ENCODE data around the gene DPYSL5. TPM values are rescaled to one million over a fixed set of nuclear protein-coding genes. Genes with fewer than 3 reads are reported as not detected.

Gene DPYSL5
- total RNA-seq, 6 experiments from 2014 or later = not detected

- intact Hi-C loops (cut with DNase I) = no loop called here
These were observed 99.2 kb downstream of the DPYSL5 start for GRCh38 chr2:26946841-26947784.

GRCh38 chr2:26948800-26949199 lies 100.9 kb downstream of the DPYSL5 start:
- intact Hi-C loops (cut with DNase I) = no loop called here
- H3K27ac ChIP-seq = no peak overlapping the region
- TF ChIP-seq CTCF (IDR thresholded peaks at IDR 0.05) = no peak
- no peak for TF ChIP-seq POLR2A (IDR thresholded peaks at IDR 0.05)

More at GRCh38 chr2:26946841-26947784, 99.2 kb downstream of the DPYSL5 start:
- TF ChIP-seq POLR2A (IDR thresholded peaks at IDR 0.05) = no peak
- no peak for TF ChIP-seq CTCF (IDR thresholded peaks at IDR 0.05)
- ATAC-seq = peak in 3 of 4 donors; percentile 15 to 63 (median 36)
- Histone ChIP-seq H3K27ac (no peak overlapping the region), H3K4me3 (no peak overlapping the region), H3K4me1 (no peaks in the 10 kb centered on the region), H3K27me3 (peaks cover 0 to 4% of the 10 kb centered on the region in 2 donors), H3K36me3 (no peaks in the 10 kb centered on the region), H3K9me3 (no peaks in the 10 kb centered on the region)
- DNase-seq = peak in 1 of 3 donors; percentile 47
- WGBS (ENCODE audit: insufficient coverage, low coverage, low lambda C conversion rate, missing lambda C conversion rate) = 51% methylated on average over 14 of the region's 34 CpGs

GRCh38 chr2:26950246-26950645 lies 102.3 kb downstream of the DPYSL5 start:
- Histone ChIP-seq H3K27ac (no peak overlapping the region), H3K9me3 (no peaks in the 10 kb centered on the region), H3K36me3 (no peaks in the 10 kb centered on the region), H3K4me1 (no peaks in the 10 kb centered on the region), H3K27me3 (no peaks in the 10 kb centered on the region), H3K4me3 (no peak overlapping the region)
- TF ChIP-seq POLR2A (IDR thresholded peaks at IDR 0.05) (no peak), CTCF (IDR thresholded peaks at IDR 0.05) (no peak)
- intact Hi-C loops (cut with DNase I) = no loop called here
- ATAC-seq = no peak
- DNase-seq = no peak
- 58% methylated on average over 2 of the region's 5 CpGs for WGBS (ENCODE audit: insufficient coverage, low coverage, low lambda C conversion rate, missing lambda C conversion rate)

More at GRCh38 chr2:26948800-26949199, 100.9 kb downstream of the DPYSL5 start:
- no peaks in the 10 kb centered on the region for H3K9me3 ChIP-seq
- WGBS (ENCODE audit: insufficient coverage, low coverage, low lambda C conversion rate, missing lambda C conversion rate) = 67% methylated on average over 1 of the region's 3 CpGs
- ATAC-seq (no peak), DNase-seq (no peak)
- H3K27me3 ChIP-seq = no peaks in the 10 kb centered on the region
- H3K4me1 ChIP-seq = no peaks in the 10 kb centered on the region
- H3K4me3 ChIP-seq = no peak overlapping the region
- H3K36me3 ChIP-seq = no peaks in the 10 kb centered on the region

GRCh38 chr2:26951236-26951635 lies 103.3 kb downstream of the DPYSL5 start:
- intact Hi-C loops (cut with DNase I) = no loop called here
- ATAC-seq = no peak
- Histone ChIP-seq H3K27me3 (no peaks in the 10 kb centered on the region), H3K9me3 (no peaks in the 10 kb centered on the region), H3K4me1 (no peaks in the 10 kb centered on the region), H3K36me3 (no peaks in the 10 kb centered on the region), H3K27ac (no peak overlapping the region), H3K4me3 (no peak overlapping the region)
- no peak for DNase-seq
- WGBS (ENCODE audit: insufficient coverage, low coverage, low lambda C conversion rate, missing lambda C conversion rate) = 75% methylated on average over 3 of the region's 3 CpGs
- TF ChIP-seq CTCF (IDR thresholded peaks at IDR 0.05) (no peak), POLR2A (IDR thresholded peaks at IDR 0.05) (no peak)

Data from right lobe of liver (tissue), 6 donors.